HG03039 (cell line): ENCODE results near the gene RTKN2.
"Not testable (repeated sequence)": the region's sequence is repeated elsewhere in the genome, so short reads cannot be mapped to it uniquely, and the experiment has no call there.

Source experiments
- ATAC-seq: cut with Tn5 transposase; IDR thresholded peaks from one replicate; pipeline ENCODE4 v1.9.1; 2021; ENCODE audit warnings: mild to moderate bottlenecking, moderate library complexity; ENCODE audit not compliant: unreplicated experiment

The RTKN2 gene

DNA sequence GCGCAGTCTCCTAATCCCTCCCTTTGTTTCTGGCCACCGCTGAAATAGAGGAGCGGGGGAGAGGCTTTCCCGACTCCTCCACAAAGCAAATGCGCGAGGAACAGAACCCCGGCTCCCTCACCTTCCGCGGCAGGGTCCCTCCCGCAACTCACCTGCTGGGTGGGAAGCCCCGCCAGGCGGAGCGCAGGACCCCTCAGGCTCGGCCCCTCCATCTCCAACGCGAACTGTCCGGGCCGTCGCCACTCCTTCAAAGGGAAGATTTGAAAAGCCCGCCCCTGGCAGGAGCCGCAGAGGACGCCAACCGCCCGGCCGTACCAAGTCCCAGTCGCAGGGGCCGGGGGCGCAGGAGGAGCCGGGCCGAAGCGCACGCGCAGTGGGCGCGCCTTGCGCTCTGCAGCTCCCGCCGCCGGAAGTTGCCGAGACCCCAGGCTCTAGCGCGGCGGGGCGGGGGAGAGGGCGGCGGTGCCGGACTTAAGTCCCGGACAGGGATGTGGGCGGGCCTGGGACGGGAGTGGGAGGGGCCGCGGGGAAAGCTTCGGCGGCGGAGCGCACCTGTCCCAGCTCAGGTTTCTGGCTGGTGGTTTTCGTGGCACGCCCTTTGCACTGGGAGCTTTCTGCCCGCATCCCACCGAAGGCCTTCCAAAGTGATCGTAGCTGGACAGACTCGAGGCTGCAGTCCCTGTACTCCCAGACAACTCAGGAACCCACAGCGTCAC is at the start of gene RTKN2:
RTKN2 (minus strand) TSS at position 446 of the 716 bp plus-strand sequence; CDS start at position 212, 234 bp downstream.
- peak; percentile 72 for ATAC-seq

DNA sequence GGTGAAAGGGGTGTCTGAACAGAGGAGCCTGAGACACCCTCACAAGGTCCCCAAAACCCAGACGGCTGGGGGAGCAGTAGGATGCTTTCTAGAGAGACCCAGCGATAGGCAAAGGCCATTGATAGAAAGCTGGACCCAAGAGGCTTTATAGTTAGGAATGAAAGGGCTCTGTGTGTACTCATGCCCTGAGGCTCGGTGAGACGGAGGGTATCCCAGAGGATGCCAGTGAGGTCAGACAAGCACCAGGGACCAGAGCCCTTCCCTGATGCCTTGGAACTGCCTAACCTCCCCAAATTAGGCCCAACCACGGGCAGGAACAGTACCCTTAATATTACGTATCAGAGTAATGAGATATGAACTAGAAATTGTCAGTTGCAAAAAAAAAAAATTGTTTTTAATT is 48.6 kb upstream of the RTKN2 start:
- no peak for ATAC-seq

DNA sequence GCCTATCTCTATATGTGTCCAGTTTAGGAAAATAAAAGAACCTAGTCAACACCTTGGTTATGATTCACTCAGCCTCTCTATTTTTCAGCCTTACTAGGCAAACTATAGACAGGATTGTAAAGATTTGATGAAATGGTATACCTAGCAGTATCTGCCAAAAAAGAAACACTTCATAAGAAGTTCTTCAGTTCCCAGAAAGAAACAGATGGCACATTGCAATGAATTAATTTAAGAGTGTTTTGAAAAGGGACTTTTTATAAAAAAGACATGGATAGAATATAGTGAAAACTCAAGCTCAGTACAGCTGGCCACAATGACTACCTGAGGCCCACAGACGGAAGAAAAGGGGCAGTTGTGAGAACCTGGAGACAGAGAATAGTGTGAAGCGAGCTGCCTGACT is 40.6 kb upstream of the RTKN2 start:
- ATAC-seq, result no peak

- no peak for ATAC-seq
Observed at GRCh38 chr10:62308101-62308500, 39.5 kb upstream of the RTKN2 start.

GRCh38 chr10:62307635-62308034 is 39.0 kb upstream of the RTKN2 start:
- no peak for ATAC-seq

DNA sequence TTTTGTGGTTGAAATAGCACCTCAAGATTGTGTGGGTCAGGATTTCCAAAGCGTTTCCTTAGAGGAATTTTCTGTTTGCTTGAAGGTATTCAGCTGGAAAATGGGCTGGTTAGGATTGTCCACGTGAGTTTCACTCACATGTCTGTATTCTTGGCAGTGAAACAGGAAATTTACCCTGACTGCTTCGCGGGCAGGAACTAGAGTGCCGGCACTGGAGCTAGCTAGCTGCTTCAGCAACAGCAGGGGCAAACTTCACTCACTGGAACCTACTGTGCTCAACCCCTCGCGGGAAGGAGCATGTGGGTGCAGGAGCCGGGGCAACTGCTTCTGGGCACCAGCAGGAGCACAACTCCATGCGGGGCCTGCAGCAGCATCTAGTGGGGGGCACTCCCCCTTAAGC is 38.0 kb upstream of the RTKN2 start:
- ATAC-seq, result no peak

GRCh38 chr10:62305813-62306212 is 37.2 kb upstream of the RTKN2 start:
- no peak for ATAC-seq

- ATAC-seq, result no peak
Observed at GRCh38 chr10:62303922-62304321, 35.3 kb upstream of the RTKN2 start.

DNA sequence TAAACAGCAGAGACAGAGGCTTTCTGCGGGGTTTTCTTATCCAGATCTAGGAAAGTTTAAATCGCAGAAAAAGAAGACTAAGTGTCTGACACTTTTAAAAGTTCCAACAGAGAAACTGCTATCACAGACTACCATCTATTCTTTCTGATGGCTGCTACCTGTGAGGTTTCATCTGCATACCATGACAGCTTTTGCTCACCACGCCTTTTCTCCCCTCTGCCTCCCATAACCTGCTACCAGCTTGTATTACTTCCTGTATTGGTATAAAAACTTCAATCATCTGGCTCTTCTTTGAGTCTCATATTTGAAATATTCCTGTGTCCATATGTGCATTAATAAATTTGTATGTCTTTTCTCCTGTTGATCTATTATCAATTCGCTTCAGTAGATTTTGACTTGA is 34.1 kb upstream of the RTKN2 start:
- no peak for ATAC-seq

- ATAC-seq, result no peak
Observed at GRCh38 chr10:62297857-62298256, 29.2 kb upstream of the RTKN2 start.

DNA sequence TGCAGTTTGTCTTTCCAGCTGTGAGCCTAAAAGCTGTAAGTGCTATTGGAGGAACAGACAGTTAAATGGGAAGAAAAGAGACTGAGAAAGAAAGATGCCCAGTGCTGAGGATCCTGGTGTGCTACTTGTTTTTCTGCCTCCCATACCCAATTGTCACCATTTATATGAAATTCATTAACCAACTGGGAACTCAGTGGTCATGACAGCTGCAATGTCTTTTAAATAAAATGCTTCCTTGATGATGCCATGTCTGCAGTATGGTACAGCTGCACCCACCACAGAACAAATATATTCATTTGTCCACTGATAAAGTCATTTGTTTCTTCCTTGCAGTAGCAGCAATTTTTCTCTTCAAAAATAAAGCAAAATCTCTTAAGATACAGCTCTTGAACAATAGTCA is 15.6 kb upstream of the RTKN2 start:
- ATAC-seq, result no peak

- not testable (repeated sequence) for ATAC-seq
Observed at GRCh38 chr10:62281348-62281747, 12.7 kb upstream of the RTKN2 start.

- not testable (repeated sequence) for ATAC-seq
Observed at GRCh38 chr10:62280392-62280791, 11.7 kb upstream of the RTKN2 start.

- ATAC-seq, result no peak
Observed at GRCh38 chr10:62278441-62278910, 9.8 kb upstream of the RTKN2 start.

- ATAC-seq, result no peak
Observed at GRCh38 chr10:62277971-62278370, 9.3 kb upstream of the RTKN2 start.

- no peak for ATAC-seq
Observed at GRCh38 chr10:62270020-62270419, 1.4 kb upstream of the RTKN2 start.

GRCh38 chr10:62268027-62268398 is 631 bp downstream of the RTKN2 start:
- ATAC-seq, result no peak

DNA sequence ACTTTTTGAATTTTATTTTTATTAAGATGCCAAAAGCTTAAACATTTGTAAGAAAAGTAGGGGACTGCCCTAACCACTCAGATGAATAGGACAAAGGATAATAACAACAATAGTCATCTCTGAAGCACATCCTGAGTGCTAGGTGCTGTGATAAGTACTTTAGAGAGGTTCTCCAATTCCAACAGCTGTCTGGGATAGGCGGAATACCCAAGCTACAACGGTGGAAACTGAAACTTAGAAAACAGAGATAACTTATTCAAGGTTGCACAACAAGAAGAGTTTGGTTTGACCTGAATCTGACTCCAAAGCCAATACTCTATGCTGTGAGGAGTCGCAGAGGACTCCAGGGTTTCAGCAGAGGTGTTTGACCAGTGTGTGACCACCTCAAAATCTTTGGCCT is 2.0 kb downstream of the RTKN2 start:
- ATAC-seq, result no peak

DNA sequence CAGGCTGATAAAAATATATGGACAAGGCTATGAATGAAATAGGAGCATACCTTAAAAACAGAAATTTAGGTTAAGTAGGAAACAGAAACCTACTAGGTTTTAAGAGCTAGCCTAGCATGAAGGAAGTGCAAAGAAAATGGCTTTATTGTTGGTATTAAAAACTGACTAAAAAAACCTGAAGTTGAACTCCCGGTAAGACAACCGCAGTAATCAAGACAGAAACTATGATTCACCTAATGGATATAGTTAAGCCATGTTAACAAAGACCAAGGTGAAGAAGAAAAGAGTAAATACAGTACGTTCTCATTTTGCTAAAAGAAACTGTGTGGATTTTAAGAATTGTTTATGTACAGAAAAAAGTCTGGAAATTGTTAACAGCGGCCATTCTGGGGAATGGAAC is 2.5 kb downstream of the RTKN2 start:
- ATAC-seq, result no peak

- no peak for ATAC-seq
Observed at GRCh38 chr10:62264702-62265436, 3.8 kb downstream of the RTKN2 start.

GRCh38 chr10:62264126-62264525 is 4.5 kb downstream of the RTKN2 start:
- no peak for ATAC-seq

GRCh38 chr10:62261666-62262065 is 7.0 kb downstream of the RTKN2 start:
- no peak for ATAC-seq
